Peyer's patch (tissue), 4 donors: ENCODE data around the gene OR8G5.

Experiments used
- CTCF ChIP-seq, 6 experiments: fragments of 450-650 bp in 4 of 6; fragments of 200-600 bp in 2 of 6; sonication (generic) in 1 of 6; IDR thresholded peaks; one replicate each; pipeline ENCODE4 v1.5.1; 2017 to 2019; ENCODE audit warnings: antibody characterized with exemption in 6 of 6, mild to moderate bottlenecking in 3 of 6, moderate library complexity in 1 of 6
- POLR2A ChIP-seq, 2 donors: fragments of 450-650 bp; IDR thresholded peaks; one replicate each; pipeline ENCODE4 v1.5.1; 2017; ENCODE audit warnings: antibody characterized with exemption in 2 of 2, mild to moderate bottlenecking in 2 of 2, moderate library complexity in 2 of 2

DNA sequence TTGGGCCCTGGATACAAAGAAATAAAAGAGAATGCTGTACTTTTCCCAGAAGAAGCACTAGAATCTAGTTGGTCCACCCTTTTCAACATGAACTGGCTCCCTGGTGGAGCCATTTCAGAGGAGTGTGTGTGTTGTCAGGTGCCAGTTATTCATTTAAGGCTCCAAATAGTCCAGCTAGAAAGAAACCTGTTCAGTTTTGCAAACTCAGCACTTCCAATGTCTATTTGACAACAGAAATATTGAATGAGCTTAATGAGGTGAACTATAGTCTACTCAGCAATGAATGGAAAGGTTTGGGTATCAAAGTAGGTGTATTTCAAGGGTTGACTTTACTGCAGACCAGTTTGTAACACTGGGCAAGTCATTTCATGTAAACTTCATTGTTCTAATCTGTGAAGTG, 55.5 kb downstream of the OR8G5 start:
- TF ChIP-seq CTCF (IDR thresholded peaks at IDR 0.05) (no peak), POLR2A (IDR thresholded peaks at IDR 0.05) (no peak)
